ENCODE measurements around the gene CUL1.

The CUL1 gene

DNA sequence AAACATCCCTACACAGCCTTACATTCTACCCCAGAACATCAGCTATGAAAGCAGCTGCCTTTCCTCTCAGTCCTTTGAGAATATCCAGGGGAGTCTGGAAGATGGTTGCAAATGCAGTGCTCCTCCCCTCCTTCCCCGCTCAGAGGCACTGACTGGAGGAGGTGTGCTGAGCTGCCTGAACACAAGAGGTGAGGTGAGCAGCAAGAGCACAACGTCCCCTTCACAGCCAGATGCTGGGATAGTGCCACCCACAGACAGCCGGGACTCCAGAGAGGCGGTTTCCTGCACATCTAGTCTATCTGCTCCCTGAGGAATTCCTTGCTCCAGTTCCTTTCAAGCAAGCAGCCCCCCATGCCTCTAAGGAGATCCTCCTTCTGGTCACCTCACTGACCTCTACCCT lies 111.2 kb downstream of the CUL1 start:
- DNase-seq: no peak

DNA sequence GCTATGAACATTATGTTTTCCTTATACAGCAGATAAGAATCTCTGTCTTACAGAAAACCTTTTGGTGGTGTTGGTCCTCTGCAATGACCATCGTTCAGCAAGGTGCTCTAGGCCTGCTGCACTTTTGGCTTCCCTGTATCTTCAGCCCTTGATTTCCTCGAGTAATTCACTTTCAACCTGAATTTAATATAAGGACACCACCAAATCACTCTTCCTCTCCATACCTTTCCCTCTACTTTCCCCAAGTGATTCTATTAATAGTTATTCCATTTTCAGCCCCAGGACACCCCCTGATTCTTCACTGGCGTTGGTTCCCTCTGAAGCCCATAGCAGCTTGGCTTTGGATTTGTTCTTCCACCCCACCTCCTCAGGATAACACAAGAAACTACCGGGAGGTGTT lies 113.2 kb downstream of the CUL1 start:
- DNase-seq: no peak

DNA sequence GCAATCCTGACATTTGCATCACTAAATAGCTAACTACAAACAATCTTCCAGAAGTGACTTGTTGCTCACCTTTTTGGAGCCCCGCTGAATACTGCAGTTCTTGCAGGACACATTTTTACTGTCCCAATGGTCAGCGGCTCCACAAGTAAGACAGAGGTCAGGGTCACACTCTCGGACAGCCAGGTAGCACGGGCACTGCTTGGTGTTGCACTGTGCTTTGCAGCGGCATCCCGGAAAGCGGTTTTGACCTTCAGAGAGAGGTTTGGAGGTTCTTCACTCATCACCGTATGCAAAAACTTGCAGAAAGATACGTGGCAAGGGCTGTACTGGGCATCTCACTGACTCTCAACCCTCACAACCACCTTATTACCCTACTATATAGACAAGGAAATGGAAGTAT lies 115.2 kb downstream of the CUL1 start:
- DNase-seq: no peak

DNA sequence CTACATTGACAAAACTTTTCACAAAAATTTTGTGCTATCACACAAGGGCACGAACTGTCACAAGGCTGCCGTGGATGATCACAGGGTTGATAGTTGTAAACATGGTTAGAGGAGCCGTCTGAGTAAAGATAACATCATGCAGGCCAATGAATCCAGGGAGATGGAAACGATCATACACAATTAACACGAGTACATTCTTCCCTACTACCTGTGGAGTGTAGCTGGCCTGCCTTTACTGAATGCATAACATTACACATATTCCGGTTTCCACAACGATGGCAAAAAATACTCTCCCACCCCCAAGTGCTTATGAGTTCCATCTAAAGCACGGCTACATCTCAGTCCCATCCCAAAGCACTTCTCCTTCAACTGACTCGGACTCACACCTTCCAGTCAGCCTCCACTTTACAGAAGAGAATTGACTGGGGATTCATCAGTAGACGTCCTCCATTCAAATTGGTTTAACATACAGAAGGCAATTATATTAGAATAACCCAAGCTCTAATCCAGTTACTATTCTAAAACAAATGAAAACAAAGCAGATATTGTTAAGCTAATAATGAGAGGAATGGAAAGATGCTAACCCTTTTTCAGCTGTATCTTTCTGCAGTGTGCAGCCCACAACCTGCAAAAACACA lies 116.3 kb downstream of the CUL1 start:
- DNase-seq: no peak

DNA sequence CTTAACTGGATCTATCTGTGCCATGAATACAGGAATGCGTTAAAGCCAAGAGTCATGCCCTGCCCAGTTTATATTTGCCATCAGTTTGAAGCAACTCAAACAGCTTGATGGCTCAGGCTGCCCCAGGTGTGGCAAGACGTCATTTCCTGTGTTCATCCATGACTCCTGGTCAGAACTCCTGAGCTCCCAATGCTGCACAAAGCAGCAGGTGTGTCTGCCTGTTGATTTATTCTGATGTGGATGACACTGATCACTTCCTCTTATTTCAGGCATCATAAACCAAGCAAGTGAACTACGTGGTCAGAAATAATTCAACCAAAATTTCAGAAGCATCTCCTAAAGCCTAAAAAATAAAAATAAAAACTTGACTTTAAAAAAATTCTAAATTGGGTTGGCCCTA lies 116.9 kb downstream of the CUL1 start:
- no peak for DNase-seq

DNA sequence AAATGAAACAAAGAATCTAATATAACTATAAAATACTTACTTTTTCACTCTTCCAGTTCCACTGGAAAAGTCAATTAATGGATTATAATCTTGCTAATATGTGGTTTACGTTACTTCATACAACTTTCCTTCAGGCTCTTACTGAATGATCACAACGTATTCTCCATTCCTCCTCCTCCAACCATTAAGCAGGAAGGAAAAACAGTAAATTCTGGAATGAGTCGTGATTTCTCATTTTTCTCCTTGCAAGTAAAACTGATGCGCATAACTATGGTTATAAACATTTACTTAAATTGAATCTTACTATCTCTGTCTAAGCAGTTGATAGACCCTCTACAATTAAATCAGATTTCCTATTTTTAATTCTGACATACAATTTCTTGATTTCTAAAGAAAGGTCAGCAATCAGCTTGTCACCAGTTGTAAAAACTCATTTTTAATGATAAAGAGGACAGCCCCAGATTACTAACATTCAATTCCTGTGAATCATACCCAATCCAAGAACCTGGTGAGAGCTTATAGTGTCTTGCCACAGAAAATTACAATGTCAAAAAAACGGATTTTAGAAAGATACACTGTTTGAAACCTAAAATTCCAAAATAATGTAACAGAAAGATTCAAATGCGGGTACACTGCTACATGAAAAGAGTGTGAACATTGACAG lies 121.1 kb downstream of the CUL1 start:
- no peak for DNase-seq

DNA sequence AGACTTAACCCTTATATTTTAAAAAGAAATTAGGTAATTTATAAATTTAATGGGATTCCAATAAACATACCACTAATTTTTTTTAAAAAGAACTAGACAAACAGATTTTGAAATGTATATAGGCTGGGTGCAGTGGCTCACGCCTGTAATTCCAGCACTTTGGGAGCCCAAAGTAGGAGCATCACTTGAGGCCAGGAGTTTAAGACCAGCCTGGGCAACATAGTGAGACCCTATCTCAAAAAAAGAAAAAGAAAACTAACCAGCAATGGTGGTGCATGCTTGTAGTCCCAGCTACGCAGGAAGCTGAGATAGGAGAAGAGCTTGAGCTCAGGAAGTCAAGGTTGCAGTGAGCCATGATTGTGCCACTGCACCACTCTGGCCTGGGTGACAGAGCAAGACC lies 122.7 kb downstream of the CUL1 start:
- DNase-seq: no peak

DNA sequence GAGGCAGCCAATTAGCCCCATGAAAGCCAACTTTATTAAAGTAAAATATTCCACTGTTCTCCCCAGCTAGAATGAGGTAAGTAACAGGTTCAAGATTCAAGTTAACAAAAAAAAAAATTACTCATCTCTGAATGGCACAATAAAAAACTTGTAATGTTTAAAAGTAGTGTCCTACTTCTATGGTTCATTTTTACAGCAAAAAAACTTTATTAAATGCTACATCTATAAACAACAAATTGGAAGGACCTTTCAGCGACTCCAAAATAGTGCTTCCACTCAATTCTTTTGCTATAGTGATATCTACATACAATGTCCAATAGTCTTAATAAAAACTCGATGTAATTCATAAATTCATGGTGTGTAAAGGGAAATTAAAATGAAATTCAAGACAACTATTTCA lies 126.2 kb downstream of the CUL1 start:
- DNase-seq: no peak

DNA sequence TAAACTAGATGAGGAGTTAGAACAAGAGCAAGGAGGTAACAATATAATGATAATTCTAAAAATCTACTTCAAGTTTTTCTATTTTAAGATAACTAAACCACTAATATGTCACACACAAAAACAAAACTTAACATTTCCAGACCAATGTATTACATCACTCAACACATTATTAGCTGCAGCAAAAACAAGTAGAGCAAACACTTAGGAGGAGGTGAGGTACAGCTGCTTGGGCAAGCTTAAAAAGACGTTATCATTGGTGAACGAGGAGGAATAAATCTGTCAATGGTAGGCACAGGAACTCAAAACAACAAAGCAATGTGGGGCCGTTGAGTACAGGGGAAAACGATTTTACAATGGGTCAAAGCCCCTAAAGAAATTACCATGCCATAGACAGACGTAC lies 126.6 kb downstream of the CUL1 start:
- no peak for DNase-seq

DNA sequence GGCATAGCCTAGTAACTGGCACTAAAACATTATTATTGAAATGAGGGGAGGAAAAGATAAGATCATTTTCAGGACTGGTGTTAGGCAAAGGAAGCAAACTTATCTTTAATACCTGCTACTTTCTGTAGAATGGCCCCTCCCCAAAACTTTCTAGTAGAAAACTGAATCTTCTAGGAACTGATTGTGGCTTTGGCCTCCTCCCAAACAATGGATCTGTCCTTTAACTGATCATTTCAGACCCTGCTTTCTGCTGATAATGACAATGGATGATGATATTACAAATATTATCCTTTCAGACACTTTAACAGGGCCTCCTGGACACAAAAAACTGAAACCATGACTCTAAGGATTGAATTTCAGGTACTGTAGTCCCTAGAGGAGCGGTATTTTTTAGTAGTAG lies 130.3 kb downstream of the CUL1 start:
- DNase-seq: no peak

DNA sequence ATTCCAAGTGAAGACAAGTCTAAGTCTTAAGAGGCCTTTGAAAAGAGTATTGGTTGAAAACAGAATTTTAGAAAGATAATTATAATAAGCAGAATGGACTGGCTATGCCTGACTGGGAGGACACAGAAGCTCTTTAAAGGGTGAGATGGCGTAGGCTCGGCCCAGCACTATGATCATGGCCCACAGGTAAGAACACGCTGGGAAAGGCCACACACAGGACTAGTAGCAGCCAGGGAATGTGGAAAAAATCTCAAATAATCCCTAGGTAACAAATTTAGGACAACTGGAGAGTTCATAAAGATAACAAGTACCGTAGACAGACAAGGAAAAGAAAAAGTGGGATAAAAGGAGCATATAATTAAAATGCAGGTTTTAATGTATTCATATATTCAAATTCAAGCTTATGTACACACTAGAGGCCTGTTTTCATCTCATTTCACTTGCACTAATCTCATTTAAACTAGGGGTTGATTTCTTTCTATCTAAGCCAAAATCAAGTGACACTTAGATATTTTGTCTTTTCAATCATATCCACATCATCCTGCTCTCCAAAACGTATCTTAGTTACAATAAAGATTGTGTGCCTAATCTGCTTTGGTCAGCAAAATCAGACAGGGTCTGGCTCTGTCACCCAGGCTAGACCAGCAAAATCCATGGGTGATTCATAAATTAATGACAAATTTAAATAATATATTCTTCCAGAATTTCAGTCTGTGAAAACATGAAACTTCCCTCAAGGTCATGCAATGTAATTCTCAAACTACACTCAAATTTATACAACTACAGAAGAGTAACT lies 132.4 kb downstream of the CUL1 start:
- no peak for DNase-seq

DNA sequence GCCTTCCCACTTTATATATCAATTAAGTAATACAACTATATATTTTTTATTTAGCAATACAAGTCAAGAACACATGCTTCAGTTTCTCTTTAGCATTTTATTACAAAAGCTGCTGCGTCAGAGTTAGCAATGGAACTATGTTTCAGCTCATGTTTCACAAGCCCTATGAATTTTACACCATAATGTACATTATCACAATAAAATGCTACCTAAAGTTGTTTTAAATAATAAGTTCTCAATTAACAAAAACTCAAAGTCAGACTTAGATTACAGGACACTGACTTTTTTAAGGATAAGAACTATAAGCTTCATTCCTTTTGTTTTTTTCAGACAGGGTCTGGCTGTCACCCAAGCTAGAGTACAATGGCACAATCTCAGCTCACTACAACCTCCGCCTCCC lies 133.1 kb downstream of the CUL1 start:
- no peak for DNase-seq

DNA sequence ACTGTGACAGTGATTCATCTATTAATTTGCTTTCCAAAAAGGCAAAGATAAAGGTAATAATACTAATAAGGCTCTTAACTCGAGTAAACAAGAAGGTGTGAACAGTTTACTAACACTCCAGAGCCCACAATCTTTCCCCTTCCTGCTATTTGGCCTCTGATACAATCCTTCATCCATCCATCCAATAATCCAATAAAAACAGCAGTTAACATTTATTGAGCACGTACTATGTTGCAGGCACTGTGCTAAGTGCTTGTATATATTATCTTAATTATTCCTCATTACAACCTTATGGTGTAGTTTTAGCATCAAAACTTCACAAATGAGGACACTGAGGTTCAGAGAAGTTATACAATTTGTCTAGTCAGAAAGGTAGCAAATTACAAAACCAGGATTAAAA lies 135.9 kb downstream of the CUL1 start:
- no peak for DNase-seq

DNA sequence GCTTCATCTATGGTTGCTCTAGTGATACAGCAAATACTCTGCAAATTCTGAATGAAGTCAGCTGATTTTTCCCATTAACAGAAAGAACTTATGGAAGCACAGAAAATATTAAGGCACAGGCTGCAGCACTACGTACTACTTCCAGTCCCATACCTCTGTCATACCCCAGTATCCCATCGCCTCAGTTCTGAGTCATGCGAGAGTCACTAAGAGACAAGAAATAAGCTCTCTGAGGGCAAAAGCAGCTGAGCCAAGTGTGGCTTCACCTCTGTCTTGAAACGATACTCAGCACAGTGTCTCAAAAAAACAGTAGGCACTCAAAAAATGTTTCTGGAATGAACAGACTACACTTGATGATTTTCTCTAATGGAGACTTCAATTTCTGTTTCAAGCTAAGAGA lies 137.2 kb downstream of the CUL1 start:
- DNase-seq: no peak

DNA sequence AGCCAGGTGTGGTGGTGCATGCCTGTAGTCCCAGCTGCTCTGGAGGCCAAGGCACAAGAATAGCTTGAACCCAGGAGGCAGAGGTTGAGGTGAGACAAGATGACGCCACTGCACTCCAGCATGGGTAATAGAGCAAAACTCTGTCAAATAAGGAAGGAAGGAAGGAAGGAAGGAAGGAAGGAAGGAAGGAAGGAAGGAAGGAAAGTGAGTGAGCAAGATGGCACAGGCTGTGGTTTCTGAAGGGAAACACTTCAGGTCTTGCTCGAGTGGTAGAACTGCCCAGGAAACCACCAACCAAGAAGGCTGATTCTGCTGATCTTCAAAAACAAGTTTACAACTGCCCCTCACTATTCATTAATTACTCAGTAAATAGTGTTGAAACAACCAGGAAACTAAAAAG lies 140.2 kb downstream of the CUL1 start:
- no peak for DNase-seq

DNA sequence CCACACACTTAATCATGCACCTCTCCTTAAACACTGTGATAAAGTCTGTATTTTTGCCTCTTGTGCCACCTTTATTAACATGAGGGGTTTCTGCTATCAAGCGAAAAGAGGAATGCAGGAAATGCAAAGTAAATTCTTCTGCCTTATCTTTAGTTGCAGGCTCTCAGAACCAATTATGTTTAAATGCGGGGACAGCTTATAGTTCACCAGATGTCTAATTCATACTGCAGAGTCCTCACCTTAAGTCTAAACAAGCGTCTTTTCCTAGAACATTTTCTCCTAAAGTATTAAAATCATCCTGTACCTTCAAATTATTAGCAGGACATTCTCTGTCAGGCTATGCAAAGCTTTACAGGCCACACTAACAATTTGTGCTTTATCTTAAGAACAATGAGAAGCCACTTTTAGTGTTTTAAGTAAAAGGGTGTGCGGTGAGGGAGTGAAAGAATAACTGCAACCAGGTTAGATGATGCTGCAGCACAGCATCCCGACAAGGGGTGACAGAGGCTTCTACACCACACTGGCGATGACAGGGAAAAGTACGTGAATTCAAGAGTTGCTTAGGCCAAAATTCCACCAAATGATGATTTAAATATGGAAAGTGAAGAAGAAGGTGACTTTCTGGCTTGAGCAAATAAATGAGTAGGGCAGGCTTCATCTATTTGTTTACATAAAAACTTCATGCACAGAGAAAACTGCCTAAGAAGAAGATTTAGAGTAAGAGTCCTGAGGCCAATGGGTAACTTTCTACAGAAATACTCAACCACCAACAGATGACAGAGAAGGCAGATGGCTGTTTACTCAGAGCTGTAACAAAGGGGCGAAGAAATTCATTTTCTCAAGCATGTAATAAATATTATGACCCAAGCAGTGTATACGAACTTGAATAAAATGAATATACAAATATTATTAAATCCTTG lies 149.4 kb downstream of the CUL1 start:
- no peak for DNase-seq

DNA sequence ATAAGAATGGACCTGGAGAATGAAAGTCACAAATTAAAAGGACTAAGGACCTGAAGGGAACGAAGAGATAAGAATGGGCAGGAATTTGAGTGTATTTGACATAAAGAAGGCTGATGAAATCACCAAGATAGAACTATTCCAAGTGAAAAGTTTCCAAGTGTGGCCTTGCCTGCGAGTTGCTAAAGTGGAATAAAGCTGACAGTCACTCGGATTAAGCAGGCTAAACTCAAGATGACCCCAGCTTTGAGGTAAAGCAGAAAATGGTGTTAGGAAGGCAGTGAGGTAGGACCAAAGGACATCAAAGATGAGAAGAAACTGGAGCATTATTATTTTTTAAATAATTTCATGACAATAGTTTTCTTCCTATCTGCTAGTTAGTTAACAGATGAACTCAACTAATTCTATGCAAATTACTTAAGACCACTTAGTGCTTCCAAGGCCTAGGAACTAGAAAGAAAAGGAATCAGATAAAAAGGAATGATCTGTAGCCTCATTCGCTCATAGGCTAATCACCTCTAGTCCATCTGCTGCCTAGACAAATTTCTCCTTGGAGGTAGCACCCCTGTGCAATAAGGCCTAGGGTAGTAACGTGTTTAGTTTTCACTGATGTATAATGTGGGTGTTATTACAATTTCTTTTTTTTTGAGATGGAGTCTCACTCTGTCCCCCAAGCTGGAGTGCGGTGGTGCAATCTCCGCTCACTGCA lies 150.8 kb downstream of the CUL1 start:
- DNase-seq: no peak

DNA sequence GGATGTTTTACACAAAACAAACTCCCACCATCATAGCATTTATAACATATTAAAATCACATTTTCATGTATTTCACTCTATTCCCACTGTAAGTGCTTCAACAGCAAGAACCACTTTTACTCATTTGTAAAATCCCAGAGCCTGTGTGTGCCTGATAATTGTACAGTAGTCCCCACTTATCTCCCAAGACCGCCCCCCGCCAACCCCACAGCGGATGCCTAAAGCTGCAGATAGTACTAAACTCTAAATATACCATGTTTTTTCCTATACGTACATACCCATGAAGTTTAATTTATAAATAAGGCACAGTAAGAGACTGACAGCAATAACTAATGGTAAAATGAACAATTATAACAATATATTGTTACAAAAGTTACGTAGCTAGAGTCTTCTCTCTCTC lies 151.9 kb downstream of the CUL1 start:
- no peak for DNase-seq

Data from activated CD4-positive, alpha-beta T cell treated with anti-CD3 and anti-CD28 coated beads, Interleukin-2, amount 50 U/mL, for 1 hour (primary cell).